NCI-H1436 (cell line): ENCODE measurements around the gene THEM5.
A peak's percentile ranks its signal among the peaks of the same experiment; 100 is the strongest.

Experiments used
- DNase-seq: peaks from one replicate; lab custom pipeline; 2025; lab: John Stamatoyannopoulos, UW

The THEM5 gene

DNA sequence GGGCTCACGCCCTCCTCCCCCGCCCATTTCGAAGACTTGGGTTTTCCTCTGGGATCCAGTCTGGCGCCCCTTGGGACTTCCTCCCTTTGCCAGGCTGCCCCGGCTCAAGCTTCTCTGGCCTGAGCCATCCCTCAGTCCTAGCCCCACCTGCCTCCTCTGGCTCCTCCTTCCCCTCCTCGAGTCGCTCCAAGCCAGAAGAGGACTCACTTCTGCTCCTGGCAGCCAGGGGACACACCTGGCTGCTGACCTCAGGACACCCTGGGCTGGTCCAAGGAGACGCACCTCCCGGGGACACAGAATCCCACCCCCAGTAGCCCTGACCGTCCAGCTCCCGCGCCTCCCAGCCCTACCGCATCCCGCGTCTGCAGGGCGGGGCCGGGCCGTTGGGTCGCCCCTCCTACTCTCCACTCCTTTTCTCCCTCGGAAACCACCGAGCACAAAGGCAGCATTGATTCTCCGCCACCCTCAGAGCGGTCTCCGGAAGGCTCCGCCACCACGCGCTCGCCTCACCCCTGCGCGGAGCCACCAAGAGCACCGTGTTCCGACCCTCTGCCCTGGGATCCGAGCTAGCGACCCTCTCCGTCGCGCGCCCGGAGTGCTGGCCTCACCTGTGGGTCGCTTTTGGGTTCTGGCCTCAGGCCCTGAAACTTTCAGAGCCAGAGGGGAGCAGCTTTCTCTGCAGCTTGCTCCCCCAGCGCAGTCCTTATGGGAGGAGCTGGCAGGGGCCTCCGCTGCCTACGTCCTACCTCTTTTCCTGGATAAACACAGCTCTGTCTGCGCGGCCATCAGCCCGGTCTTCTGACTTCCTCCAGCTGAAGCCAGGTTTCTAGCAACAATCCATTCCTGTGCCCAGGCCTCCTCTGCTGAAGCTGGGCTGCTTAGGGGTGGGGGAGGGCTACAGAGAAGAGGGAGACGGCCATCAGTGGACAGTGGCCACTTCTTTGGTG is 13.8 kb downstream of the THEM5 start, which contains the start of gene C2CD4D:
C2CD4D (minus strand) TSS at position 364 of the 947 bp plus-strand sequence. CDS start 831 bp downstream, outside the sequence.
- DNase-seq: peak; percentile 82

- no peak for DNase-seq
These were observed 14.5 kb downstream of the THEM5 start for GRCh38 chr1:151839082-151839412.

DNA sequence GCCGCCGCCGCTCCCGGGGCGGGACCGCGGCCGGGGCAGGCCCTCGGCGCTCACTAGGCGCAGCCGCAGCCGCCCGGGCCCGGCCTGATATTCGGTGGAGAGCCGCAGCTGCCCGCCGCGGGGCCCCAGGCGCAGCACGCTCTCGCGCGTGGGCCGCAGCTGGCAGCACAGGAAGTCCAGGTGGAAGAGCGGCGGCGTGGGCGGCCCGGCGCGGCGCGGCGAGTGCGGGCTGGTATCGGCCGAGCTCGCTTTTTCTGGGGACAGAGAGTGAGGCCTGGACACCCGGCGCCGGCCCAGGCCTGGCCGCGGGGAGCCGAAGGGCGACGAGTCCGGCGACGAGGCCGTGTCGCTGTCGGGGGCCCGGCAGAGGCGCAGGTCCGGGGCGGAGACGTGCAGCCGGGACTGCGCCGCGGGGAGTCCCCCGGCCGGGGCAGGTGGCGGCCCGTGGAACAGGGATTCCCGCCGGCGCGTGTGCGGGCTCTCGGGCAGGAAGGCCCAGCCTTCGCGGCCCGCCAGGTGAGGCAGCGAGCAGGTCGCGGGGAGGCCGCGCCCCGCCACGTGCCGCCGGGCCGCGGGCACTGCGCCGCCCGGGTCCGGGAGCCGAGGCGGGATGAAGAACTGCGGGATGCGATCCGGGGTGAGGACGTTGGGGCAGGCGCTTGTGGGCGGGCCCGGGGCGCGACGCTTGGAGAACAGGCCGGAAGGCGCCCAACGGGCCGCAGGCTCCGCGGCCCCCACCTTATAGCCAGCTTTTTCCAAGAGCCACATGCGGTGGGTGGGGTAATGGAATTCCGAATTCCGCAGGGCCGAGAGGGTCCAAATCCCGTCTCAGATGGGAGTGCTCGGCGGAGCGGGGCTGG is 15.1 kb downstream of the THEM5 start:
- no peak for DNase-seq

- DNase-seq: no peak
These were observed 15.7 kb downstream of the THEM5 start for GRCh38 chr1:151837884-151838221.

DNA sequence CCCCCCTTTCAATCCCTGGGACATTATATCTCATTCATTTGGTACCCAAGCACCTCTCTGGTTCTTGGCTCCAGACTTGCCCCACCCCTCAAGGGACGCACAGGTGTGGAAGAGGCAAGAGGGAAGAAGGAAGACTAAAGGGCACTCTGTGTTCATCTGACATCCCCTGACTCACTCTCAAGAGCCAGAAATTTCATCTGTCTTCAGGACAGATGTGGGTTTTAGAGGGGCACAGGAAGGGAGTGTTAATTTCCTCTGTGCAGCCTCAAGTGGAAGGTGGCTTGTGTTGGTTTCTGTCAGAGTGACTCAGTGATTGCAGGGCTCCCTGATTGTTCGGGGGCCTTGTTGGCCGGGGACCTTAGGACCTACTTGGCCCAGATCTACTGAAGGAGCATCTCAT is 16.3 kb downstream of the THEM5 start:
- no peak for DNase-seq

DNA sequence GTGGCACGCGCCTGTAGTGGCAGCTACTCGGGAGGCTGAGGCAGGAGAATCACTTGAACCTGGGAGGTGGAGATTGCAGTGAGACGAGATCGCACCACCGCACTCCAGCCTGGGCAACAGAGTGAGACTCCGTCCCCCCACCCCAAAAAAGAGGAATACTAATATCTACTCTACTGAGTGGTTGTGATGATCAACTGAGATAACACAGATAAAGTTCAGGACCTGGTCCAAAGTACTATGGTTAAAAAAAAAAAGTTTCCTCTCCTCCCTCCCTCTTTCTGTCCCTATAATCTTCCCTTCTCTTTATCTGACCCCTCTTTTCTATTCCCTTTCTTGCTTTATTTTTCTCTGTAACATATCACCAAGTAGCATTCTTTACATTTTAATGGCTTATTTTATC is 17.9 kb downstream of the THEM5 start:
- DNase-seq: no peak

DNA sequence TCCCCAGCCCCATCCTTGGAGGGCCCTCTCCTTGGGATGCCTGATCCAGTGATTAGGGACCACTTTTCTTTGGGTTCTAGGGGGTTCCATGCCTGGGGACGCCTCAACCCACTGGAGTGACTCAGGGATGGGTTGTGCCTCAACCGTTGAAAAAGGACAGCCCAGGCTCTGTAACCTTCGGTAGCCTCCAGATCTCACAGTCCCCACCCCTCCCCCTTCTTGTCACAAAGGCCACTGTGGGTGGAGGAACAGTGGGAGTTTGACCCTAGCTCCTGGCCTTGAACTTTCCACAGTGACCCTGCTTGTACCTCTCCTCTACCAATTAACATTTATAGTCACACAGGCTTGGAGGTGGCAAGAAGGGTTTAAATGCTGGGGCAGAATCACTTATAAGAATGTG is 19.3 kb downstream of the THEM5 start:
- DNase-seq: no peak

GRCh38 chr1:151833172-151833900 is 20.2 kb downstream of the THEM5 start:
- DNase-seq: no peak

- DNase-seq: no peak
These were observed 21.1 kb downstream of the THEM5 start for GRCh38 chr1:151832318-151832980.

GRCh38 chr1:151831605-151832004 is 21.9 kb downstream of the THEM5 start, which contains the start of gene RORC:
TSS of gene RORC (minus strand) at chr1:151831802. CDS start at chr1:151831764, 38 bp downstream.
- no peak for DNase-seq

- DNase-seq: no peak
These were observed 22.3 kb downstream of the THEM5 start for GRCh38 chr1:151831256-151831591.

DNA sequence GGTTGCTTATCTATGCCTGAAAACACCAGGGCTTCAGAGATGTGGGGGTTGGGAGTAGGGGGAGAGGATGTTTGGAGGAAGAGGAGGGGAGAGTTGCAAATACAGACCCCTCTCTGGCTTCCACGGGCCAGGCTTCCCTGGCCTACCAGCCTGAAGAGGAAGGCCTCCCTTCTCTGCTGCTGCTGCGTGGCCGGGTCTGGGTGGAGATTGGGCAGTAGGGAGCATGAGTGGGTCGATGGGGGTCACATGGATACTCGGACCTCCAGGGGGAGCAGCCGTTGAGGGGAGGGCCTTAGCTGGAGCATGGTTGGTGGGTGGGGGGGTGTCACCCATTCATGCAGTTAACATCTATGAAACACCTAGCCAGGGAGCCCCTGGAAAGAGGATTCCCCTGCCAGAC is 23.5 kb downstream of the THEM5 start:
- no peak for DNase-seq

GRCh38 chr1:151829352-151830046 is 24.0 kb downstream of the THEM5 start:
- DNase-seq: no peak

DNA sequence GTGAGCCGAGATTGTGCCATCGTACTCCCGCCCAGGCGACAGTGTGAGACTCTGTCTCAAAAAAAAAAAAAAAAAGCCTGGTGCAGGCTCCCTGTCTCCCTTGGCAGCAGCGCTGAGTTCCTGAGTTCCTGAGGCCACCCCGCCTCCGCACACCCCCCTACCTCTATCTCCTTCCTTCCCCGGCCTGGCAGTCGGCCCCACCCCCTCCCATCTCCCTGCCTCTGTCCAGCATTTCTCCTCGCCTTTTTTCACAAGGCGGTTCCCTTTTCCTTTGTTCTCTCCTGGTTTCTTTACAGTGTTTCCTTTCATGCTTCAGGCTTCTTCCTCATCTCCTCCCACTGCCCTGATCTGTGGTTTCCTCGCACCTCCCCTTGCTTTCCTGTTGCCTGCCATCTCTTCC is 24.6 kb downstream of the THEM5 start:
- peak; percentile 16 for DNase-seq

GRCh38 chr1:151827853-151828252 is 25.7 kb downstream of the THEM5 start:
- DNase-seq: no peak

DNA sequence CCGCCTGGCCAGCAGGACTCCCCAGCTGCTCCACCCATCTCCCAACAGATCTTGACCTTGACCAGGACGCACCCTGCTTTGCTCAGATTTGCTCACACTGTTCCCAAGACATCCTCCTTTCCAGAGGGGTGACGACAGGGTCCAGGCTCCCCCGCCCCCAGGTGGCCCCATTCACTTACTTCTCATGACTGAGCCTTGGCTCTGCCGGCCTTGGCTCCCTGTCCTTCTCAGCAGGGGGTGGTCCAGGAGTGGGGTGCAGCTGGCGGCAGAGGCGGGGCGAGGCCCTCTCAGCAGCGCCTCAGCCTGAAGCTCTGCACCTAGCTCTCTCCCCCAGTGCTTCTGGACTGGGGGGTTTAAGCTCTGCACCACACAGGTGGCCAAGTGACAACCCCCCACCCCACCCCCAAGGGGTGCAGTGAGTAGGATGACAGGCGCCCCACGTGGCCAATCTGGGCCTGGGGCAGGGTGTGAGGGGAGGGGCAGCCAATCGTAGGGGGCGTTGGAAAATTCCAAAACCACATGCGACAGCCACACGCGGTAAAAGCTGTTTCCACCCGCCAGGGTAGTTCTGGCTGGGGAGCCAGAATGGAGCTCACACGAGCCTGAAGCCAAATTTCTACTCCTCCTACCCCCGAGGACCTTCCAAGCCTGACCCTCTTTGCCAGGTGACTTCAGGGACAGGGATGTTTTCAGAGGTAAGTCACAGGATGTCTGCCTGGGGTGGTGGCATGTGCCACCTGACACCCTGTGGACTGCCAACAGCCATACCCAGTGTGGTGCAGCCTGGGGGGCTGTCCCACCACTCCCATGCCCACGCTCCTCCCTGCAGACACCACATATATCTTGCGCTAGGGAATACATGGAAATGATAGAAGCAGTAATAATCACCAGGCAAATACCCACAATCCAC is 27.5 kb downstream of the THEM5 start:
- DNase-seq: no peak

DNA sequence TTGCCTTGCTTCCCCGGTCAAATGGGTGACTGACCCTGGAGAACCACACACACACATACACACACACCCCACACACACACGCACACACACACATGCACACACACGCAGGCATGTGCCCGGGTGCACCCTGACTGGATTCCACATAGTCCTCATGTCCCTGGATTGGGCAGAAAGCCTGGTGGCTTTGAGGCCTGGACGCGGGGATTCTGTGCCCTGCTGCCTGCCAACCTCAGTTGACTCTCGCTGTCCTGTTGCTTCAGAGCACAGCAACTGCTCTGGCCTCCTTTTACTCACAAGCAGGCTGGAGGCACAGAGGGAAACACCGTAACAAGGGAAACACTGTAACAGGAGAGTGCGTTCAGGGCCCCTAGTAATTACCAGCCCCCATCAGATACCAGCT is 28.3 kb downstream of the THEM5 start:
- no peak for DNase-seq

DNA sequence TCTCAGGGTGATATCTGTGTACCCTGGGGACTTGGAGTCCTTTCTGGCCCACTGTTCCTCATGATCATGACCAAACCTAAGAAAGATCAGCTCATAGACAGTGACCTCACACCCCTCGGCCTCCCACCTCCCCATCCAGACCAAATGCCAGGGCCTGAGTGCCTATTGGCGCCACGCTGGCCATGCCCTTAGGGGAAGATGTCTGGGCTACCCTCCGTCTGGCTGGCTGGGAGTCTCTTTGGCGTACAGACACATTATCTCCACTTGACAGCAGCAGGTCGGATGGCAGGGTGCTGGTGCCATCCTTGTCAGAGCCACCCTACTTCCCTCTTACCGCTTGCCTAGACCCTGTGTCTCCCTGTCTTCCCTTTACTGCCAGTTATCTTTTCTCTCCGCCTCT is 30.3 kb downstream of the THEM5 start:
- DNase-seq: no peak

DNA sequence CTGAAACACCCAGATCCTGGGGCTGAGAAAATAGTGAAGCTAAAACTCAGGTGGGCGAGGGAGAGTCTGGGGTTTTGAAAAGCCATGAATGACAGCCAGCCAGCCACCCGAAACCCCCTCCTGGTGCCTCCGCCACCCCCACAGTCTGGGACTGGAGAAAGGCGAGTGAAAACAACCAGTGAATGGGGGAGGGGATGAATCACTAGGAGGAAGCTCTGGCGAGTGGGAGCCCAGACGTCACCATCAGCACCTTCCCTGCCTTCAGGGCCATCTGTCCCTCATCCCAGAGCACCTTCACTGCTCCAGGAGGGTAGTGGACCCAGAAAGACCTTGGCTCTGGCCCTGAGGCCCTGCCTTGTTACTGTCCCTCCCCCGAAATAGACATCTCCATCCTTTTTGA is 31.1 kb downstream of the THEM5 start:
- DNase-seq: no peak

DNA sequence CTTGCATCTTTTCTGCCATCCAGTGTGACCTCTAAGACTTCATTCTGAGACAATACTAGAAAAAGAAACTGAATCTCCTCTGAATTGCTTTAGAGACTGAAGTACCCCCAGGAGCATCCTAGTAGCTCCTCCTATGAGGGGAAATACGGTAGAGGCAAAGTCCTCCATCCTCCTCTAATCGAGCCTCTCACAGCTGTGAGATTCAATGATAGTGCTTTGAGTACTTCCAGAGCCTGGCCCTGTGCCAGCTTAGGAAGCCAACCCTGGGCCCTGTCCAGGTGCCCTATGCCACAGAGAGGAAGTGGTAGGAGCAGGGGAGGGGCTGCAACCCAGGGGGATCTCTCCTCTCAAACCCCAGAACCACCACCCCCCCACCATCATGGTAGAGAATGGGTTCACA is 32.6 kb downstream of the THEM5 start:
- DNase-seq: peak; percentile 25
